Astrocyte (in vitro differentiated cells and primary cell): ENCODE results near the gene KCNH2.

Experiments
- CTCF ChIP-seq: IDR thresholded peaks from 2 replicates; pipeline ENCODE4 v1.5.1; 2011; ENCODE audit warnings: low read depth, mild to moderate bottlenecking, inconsistent platforms, low read length, moderate library complexity; ENCODE audit not compliant: insufficient read depth
- EZH2 ChIP-seq: IDR thresholded peaks from 2 replicates; pipeline ENCODE4 v1.6.1; 2012; ENCODE audit warnings: mild to moderate bottlenecking, low read length, inconsistent platforms; ENCODE audit not compliant: insufficient read depth

GRCh38 chr7:150954201-150954985, 23.7 kb downstream of the KCNH2 start:
- TF ChIP-seq CTCF (no peak), EZH2 (no peak)
